D341Med (cell line): ENCODE results near the gene SLC25A39.

Experiments
- DNase-seq: peaks from one replicate; pipeline ENCODE4 v3.0.0; 2012; ENCODE audit warnings: low spot score

Gene SLC25A39

DNA sequence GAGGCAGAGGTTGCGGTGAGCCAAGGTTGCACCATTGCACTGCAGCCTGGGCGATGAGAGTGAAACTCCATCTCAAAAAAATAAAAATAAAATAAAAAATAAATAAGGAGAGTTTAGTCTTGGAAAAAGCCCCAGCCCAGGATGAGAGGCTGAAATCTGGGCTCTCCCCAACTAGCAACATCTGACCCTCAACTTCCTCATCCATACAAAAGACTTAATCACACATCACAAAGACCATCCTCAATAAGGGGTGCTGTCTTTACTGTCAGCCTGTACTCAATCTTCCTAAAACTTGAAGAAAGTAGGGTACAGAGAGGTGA is 45.3 kb downstream of the SLC25A39 start:
- DNase-seq = no peak

DNA sequence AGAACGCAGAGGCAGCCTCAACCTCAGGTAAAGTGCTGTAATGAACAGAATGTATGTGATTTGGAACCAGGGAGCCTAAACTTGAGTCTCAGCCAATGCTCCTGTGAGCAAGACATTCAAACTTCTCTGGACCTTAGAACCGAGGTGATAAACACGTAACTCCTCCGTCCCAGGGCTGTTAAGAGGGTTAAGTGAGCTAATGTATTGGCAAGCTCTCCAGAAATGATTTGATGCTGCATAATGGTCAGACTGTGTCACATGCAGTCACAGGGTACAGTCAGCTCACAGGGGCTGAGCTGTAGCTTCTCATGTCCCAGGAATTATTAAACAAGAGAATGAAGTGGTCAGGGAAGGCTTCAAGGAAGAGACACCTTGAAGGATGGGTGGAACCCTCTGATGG is 46.6 kb downstream of the SLC25A39 start:
- DNase-seq = no peak

DNA sequence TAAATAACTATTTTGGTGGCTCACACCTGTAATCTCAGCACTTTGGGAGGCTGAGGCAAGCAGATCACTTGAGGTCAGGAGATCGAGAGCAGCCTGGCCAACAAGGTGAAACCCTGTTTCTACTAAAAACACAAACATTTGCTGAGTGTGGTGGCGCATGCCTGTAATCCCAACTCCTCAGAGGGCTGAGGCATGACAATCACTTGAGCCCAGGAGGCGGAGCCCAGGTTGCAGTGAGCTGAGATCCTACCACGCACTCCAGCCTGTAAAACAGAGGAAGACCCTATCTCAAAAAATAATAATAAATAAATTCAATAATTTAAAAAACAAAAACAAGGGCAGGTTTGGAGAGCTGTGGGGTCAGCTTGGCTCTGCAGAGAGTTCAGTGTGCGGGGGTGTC is 51.0 kb downstream of the SLC25A39 start:
- no peak for DNase-seq

DNA sequence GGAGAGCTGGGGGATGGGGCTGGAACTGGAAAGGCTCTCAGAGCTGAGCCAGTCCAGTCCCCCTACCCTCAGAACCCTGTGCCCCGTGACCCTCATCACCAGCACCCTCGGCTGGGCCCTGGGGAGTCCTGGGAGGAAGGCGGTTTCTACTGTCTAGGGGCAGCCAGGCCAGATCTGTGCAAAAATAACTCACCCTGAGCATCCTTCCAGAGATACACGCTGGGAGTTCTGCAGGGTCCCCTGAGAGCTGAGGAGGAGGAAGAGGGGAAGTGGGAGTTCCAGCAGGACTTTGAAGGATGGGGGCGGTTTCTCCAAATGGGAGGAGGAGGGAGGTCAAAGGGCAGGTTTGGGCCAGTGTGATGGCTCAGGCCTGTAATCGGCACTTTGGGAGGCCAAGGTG is 51.7 kb downstream of the SLC25A39 start:
- no peak for DNase-seq

DNA sequence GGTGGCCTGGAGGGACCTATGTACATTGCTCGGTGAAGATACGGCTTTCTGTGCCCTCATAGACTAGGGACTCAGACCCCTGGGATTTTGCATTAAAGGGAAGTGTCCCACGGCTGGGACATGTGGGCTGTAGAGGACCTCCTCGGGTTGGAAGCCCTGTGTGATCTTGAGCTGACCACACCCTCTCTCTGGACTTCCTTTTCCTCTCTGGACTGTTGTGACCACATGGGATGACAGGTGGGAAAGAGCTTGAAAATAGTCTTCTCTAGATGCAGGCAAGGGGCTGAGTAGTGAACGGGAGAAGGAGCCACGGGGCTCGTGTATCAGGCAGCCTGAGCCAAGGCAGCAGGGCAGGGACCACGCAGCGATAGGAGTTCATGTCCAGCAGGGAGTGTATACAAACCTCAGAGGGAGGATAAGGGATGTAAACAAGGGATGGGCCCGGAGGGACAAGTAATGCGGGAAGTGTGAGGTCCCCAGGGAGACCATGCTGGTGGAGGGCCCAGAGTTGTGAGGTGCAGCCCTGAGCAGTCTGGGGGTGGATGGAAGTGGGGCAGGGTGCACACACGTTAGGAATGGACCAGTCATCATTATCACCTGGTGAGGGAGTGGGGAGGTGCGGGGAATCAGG is 52.2 kb downstream of the SLC25A39 start:
- no peak for DNase-seq
